H9 (cell line): ENCODE results near the gene IL1R2. TPM values are rescaled to one million over a fixed set of nuclear protein-coding genes. Genes with fewer than 3 reads are reported as not detected.

Source experiments
- DNase-seq: peaks from one replicate; pipeline ENCODE4 v3.0.0-alpha.2; 2017
- H2AFZ ChIP-seq: one replicate; pipeline ENCODE4 v1.6.1; 2013; ENCODE audit warnings: mild to moderate bottlenecking, low read length, control low read depth, moderate library complexity
- H2AK5ac ChIP-seq: 2 replicates; pipeline ENCODE4 v1.6.1; 2013; ENCODE audit warnings: low read length, control low read depth, mixed read lengths; ENCODE audit not compliant: insufficient read length
- H2BK120ac ChIP-seq: one replicate; pipeline ENCODE4 v1.6.1; 2013; ENCODE audit warnings: low read depth, mild to moderate bottlenecking, low read length, control low read depth, inconsistent platforms; ENCODE audit not compliant: poor library complexity, severe bottlenecking
- H2BK12ac ChIP-seq: 2 replicates; pipeline ENCODE4 v1.6.1; 2013; ENCODE audit warnings: low read length, control low read depth, mixed read lengths, low read depth; ENCODE audit not compliant: insufficient read length
- H2BK15ac ChIP-seq: 2 replicates; pipeline ENCODE4 v1.6.1; 2013; ENCODE audit warnings: low read depth, low read length, control low read depth
- H2BK20ac ChIP-seq: one replicate; pipeline ENCODE4 v1.6.1; 2013; ENCODE audit warnings: low read depth, mild to moderate bottlenecking, low read length, control low read depth, inconsistent platforms; ENCODE audit not compliant: poor library complexity, severe bottlenecking
- H2BK5ac ChIP-seq: 2 replicates; pipeline ENCODE4 v1.6.1; 2013; ENCODE audit warnings: low read length, control low read depth, mixed read lengths; ENCODE audit not compliant: insufficient read length
- H3K14ac ChIP-seq: 2 replicates; pipeline ENCODE4 v1.6.1; 2013; ENCODE audit warnings: low read length, control low read depth; ENCODE audit not compliant: insufficient read depth
- H3K18ac ChIP-seq: 2 replicates; pipeline ENCODE4 v1.6.1; 2013; ENCODE audit warnings: low read depth, mild to moderate bottlenecking, mixed read lengths, low read length, control low read depth; ENCODE audit not compliant: insufficient read length
- H3K23ac ChIP-seq: 2 replicates; pipeline ENCODE4 v1.6.1; 2013; ENCODE audit warnings: low read length, control low read depth, mixed read lengths, low read depth; ENCODE audit not compliant: insufficient read length
- H3K23me2 ChIP-seq: 2 replicates; pipeline ENCODE4 v1.6.1; 2013; ENCODE audit warnings: low read depth, mild to moderate bottlenecking, mixed read lengths, low read length, control low read depth; ENCODE audit not compliant: insufficient read length, poor library complexity, severe bottlenecking
- H3K27ac ChIP-seq: 2 replicates; pipeline ENCODE4 v1.5.1; 2013; ENCODE audit warnings: low read length, control low read depth, mixed read lengths, low read depth; ENCODE audit not compliant: insufficient read length
- H3K27me3 ChIP-seq: 2 replicates; pipeline ENCODE4 v1.6.1; 2013; ENCODE audit warnings: low read length, control low read depth, inconsistent platforms; ENCODE audit not compliant: insufficient read depth
- H3K4ac ChIP-seq: 2 replicates; pipeline ENCODE4 v1.6.1; 2013; ENCODE audit warnings: low read depth, mild to moderate bottlenecking, control low read depth, inconsistent platforms, low read length, moderate library complexity
- H3K4me1 ChIP-seq: 2 replicates; pipeline ENCODE4 v1.6.1; 2013; ENCODE audit warnings: low read length, control low read depth, inconsistent platforms; ENCODE audit not compliant: insufficient read depth
- H3K4me2 ChIP-seq: 2 replicates; pipeline ENCODE4 v1.6.1; 2013; ENCODE audit warnings: low read length, control low read depth, mixed read lengths; ENCODE audit not compliant: insufficient read length, insufficient read depth
- H3K56ac ChIP-seq: 2 replicates; pipeline ENCODE4 v1.6.1; 2013; ENCODE audit warnings: low read depth, mild to moderate bottlenecking, mixed read lengths, low read length, control low read depth; ENCODE audit not compliant: insufficient read length
- H3K79me1 ChIP-seq: 2 replicates; pipeline ENCODE4 v1.6.1; 2013; ENCODE audit warnings: low read depth, mild to moderate bottlenecking, moderate library complexity, low read length, control low read depth, inconsistent platforms; ENCODE audit not compliant: insufficient read depth, poor library complexity, severe bottlenecking
- H3K79me2 ChIP-seq: 2 replicates; pipeline ENCODE4 v1.6.1; 2013; ENCODE audit warnings: low read length, control low read depth, inconsistent platforms; ENCODE audit not compliant: insufficient read depth
- H3K9ac ChIP-seq: 2 replicates; pipeline ENCODE4 v1.6.1; 2013; ENCODE audit warnings: low read length, control low read depth, mixed read lengths; ENCODE audit not compliant: insufficient read length; ENCODE audit errors: extremely low read depth
- H3K9me3 ChIP-seq: one replicate; pipeline ENCODE4 v1.6.1; 2013; ENCODE audit warnings: low read depth, low read length, inconsistent platforms; ENCODE audit not compliant: control insufficient read depth
- H3T11ph ChIP-seq: one replicate; pipeline ENCODE4 v1.6.1; 2013; ENCODE audit warnings: mild to moderate bottlenecking, low read length, control low read depth, inconsistent platforms
- H4K20me1 ChIP-seq: one replicate; pipeline ENCODE4 v1.6.1; 2013; ENCODE audit not compliant: control insufficient read depth, insufficient read length, insufficient read depth
- H4K5ac ChIP-seq: 2 replicates; pipeline ENCODE4 v1.6.1; 2013; ENCODE audit warnings: low read depth, mild to moderate bottlenecking, mixed read lengths, low read length, control low read depth; ENCODE audit not compliant: insufficient read length
- H4K8ac ChIP-seq: replicated peaks from 2 replicates; pipeline ENCODE4 v1.6.1; 2013; ENCODE audit warnings: low read length, control low read depth, mixed read lengths, low read depth; ENCODE audit not compliant: insufficient read length
- H4K91ac ChIP-seq: 2 replicates; pipeline ENCODE4 v1.6.1; 2013; ENCODE audit warnings: low read depth, mild to moderate bottlenecking, moderate library complexity, mixed read lengths, low read length, control low read depth; ENCODE audit not compliant: insufficient read length
- H3K27ac Mint-ChIP-seq, 3 experiments: 2 replicates in 2 of 3; 3 replicates in 1 of 3; pipeline ENCODE4 v1.8.0; 2020 to 2021; ENCODE audit warnings: mixed read lengths in 3 of 3, mild to moderate bottlenecking in 1 of 3, moderate library complexity in 1 of 3
- H3K27me3 Mint-ChIP-seq: 2 replicates; pipeline ENCODE4 v1.8.0; 2021; ENCODE audit warnings: low read depth, mild to moderate bottlenecking, moderate library complexity, mixed read lengths
- H3K36me3 Mint-ChIP-seq, 3 experiments: 2 replicates in 2 of 3; 3 replicates in 1 of 3; pipeline ENCODE4 v1.8.0; 2020 to 2021; ENCODE audit warnings: low read depth in 3 of 3, mixed read lengths in 3 of 3; ENCODE audit not compliant: insufficient read depth in 1 of 3
- H3K4me1 Mint-ChIP-seq, 2 experiments: 2 replicates each; pipeline ENCODE4 v1.8.0; 2020; ENCODE audit warnings: mixed read lengths in 2 of 2
- H3K4me3 Mint-ChIP-seq, 2 experiments: 2 replicates in 1 of 2; 3 replicates in 1 of 2; pipeline ENCODE4 v1.8.0; 2020 to 2021; ENCODE audit warnings: mild to moderate bottlenecking in 2 of 2, mixed read lengths in 2 of 2, moderate library complexity in 1 of 2
- H3K9me3 Mint-ChIP-seq, 2 experiments: 2 replicates in 1 of 2; 3 replicates in 1 of 2; pipeline ENCODE4 v1.8.0; 2020; ENCODE audit warnings: mild to moderate bottlenecking in 2 of 2, mixed read lengths in 2 of 2, moderate library complexity in 1 of 2
- CTCF ChIP-seq: fragments of 200-600 bp; sonication (generic); conservative IDR thresholded peaks from 3 replicates; pipeline ENCODE4 v1.8.0; 2021; ENCODE audit warnings: antibody characterized with exemption, mild to moderate bottlenecking
- WGBS: extraction: QIAGEN DNeasy Blood & Tissue Kit; methylation state at CpG from one replicate; pipeline ENCODE4 v1.1.7; 2013; ENCODE audit warnings: missing lambda C conversion rate, low lambda C conversion rate, mixed read lengths; ENCODE audit not compliant: insufficient read length; ENCODE audit errors: extremely low coverage; 5-methylcytosine and 5-hydroxymethylcytosine counted together
- total RNA-seq: library from RNA; stranded (reverse); gene quantifications from 2 replicates; pipeline ENCODE4 v1.2.1, GENCODE V29; 2021

The IL1R2 gene
- total RNA-seq, 1 experiment from 2014 or later: not detected

GRCh38 chr2:102053096-102053495 is 61.3 kb downstream of the IL1R2 start:
- no CpG with 5 or more reads among the region's 8 CpGs for WGBS
- H3K79me2 ChIP-seq: no peaks in the 10 kb centered on the region
- no peak overlapping the region for H2AK5ac ChIP-seq
- Mint-ChIP-seq H3K36me3 (no peaks in the 10 kb centered on the region), H3K9me3 (no peaks in the 10 kb centered on the region), H3K27me3 (no peaks in the 10 kb centered on the region; the same call in 1 of the 2 replicates), H3K27ac (no peak overlapping the region; a peak in 1 of 7 replicates), H3K4me3 (no peak overlapping the region), H3K4me1 (peaks cover 6 to 17% of the 10 kb centered on the region in 2 experiments)
- no peak overlapping the region for H3K56ac ChIP-seq
- no peak for TF ChIP-seq CTCF
- H3K23me2 ChIP-seq: no peaks in the 10 kb centered on the region
- no peak overlapping the region for H3K4me2 ChIP-seq
- H3K4ac ChIP-seq: no peak overlapping the region
- no peak overlapping the region for H3K27ac ChIP-seq
- H2BK12ac ChIP-seq: no peak overlapping the region
- no peak overlapping the region for H2AFZ ChIP-seq
- no peak overlapping the region for H3K9ac ChIP-seq
- H4K5ac ChIP-seq: no peak overlapping the region
- H2BK5ac ChIP-seq: no peak overlapping the region
- H3K4me1 ChIP-seq: no peaks in the 10 kb centered on the region; the same call in 1 of the 2 replicates
- H3K79me1 ChIP-seq: no peaks in the 10 kb centered on the region
- no peaks in the 10 kb centered on the region for H3K9me3 ChIP-seq
- no peaks in the 10 kb centered on the region for H4K20me1 ChIP-seq
- H3K18ac ChIP-seq: no peak overlapping the region
- H4K91ac ChIP-seq: no peak overlapping the region
- H3K14ac ChIP-seq: no peak overlapping the region
- no peak overlapping the region for H4K8ac ChIP-seq
- no peak overlapping the region for H2BK120ac ChIP-seq
- no peak overlapping the region for H2BK20ac ChIP-seq
- no peak overlapping the region for H2BK15ac ChIP-seq
- no peak overlapping the region for H3K23ac ChIP-seq
- H3T11ph ChIP-seq: no peak overlapping the region
- DNase-seq: no peak
- no peaks in the 10 kb centered on the region; the same call in 1 of the 2 replicates for H3K27me3 ChIP-seq
